Astrocyte (in vitro differentiated cells and primary cell): ENCODE data around the gene COG1. TPM values are rescaled to one million over a fixed set of nuclear protein-coding genes. Genes with fewer than 3 reads are reported as not detected.
A peak's percentile ranks its signal among the peaks of the same experiment; 100 is the strongest.

Experiments
- DNase-seq: peaks from one replicate; pipeline ENCODE4 v3.0.0-alpha.2; 2010; ENCODE audit warnings: low read depth
- FAIRE-seq: peaks from 2 replicates; lab custom pipeline; 2011; peaks lifted over from hg19 to GRCh38; lab: Jason Lieb, UNC
- H2AFZ ChIP-seq: 2 replicates; pipeline ENCODE4 v1.6.0; 2012; ENCODE audit warnings: low read depth, low read length, inconsistent platforms
- H3K27ac ChIP-seq: 2 replicates; pipeline ENCODE4 v1.5.1; 2011; ENCODE audit warnings: low read depth, low read length, inconsistent platforms
- H3K27me3 ChIP-seq: 2 replicates; pipeline ENCODE4 v1.6.0; 2011; ENCODE audit warnings: low read length, inconsistent platforms; ENCODE audit not compliant: insufficient read depth
- H3K36me3 ChIP-seq: 2 replicates; pipeline ENCODE4 v1.5.1; 2011; ENCODE audit warnings: low read length, inconsistent platforms; ENCODE audit not compliant: insufficient read depth
- H3K4me1 ChIP-seq: 2 replicates; pipeline ENCODE4 v1.5.1; 2011; ENCODE audit warnings: low read length, inconsistent platforms; ENCODE audit not compliant: insufficient read depth
- H3K4me2 ChIP-seq: 2 replicates; pipeline ENCODE4 v1.6.0; 2012; ENCODE audit warnings: low read length, inconsistent platforms
- H3K4me3 ChIP-seq: 2 replicates; pipeline ENCODE4 v1.5.1; 2011; ENCODE audit warnings: low read depth, mild to moderate bottlenecking, low read length, inconsistent platforms; ENCODE audit not compliant: insufficient read depth
- H3K79me2 ChIP-seq: 2 replicates; pipeline ENCODE4 v1.6.0; 2012; ENCODE audit warnings: mild to moderate bottlenecking, low read length, inconsistent platforms; ENCODE audit not compliant: insufficient read depth
- H3K9ac ChIP-seq: 2 replicates; pipeline ENCODE4 v1.6.0; 2012; ENCODE audit warnings: mild to moderate bottlenecking, low read length, inconsistent platforms
- H3K9me3 ChIP-seq: 2 replicates; pipeline ENCODE4 v1.5.1; 2012; ENCODE audit warnings: low read depth, mild to moderate bottlenecking, low read length, inconsistent platforms; ENCODE audit not compliant: insufficient read depth
- H4K20me1 ChIP-seq: 2 replicates; pipeline ENCODE4 v1.6.0; 2012; ENCODE audit warnings: low read length, inconsistent platforms; ENCODE audit not compliant: insufficient read depth
- H3K27ac Mint-ChIP-seq: one replicate; pipeline ENCODE4 v1.8.0; 2021; ENCODE audit warnings: mild to moderate bottlenecking, mixed read lengths; ENCODE audit not compliant: unreplicated experiment
- H3K27me3 Mint-ChIP-seq: one replicate; pipeline ENCODE4 v1.8.0; 2021; ENCODE audit warnings: low read depth, mixed read lengths; ENCODE audit not compliant: unreplicated experiment
- H3K36me3 Mint-ChIP-seq: one replicate; pipeline ENCODE4 v1.8.0; 2021; ENCODE audit warnings: low read depth, mixed read lengths; ENCODE audit not compliant: unreplicated experiment
- H3K4me1 Mint-ChIP-seq: one replicate; pipeline ENCODE4 v1.8.0; 2021; ENCODE audit warnings: low read depth, mixed read lengths; ENCODE audit not compliant: unreplicated experiment
- H3K4me3 Mint-ChIP-seq: one replicate; pipeline ENCODE4 v1.8.0; 2021; ENCODE audit warnings: mild to moderate bottlenecking, moderate library complexity, mixed read lengths; ENCODE audit not compliant: unreplicated experiment
- H3K9me3 Mint-ChIP-seq: one replicate; pipeline ENCODE4 v1.8.0; 2021; ENCODE audit warnings: mild to moderate bottlenecking, mixed read lengths; ENCODE audit not compliant: unreplicated experiment
- CTCF ChIP-seq: IDR thresholded peaks from 2 replicates; pipeline ENCODE4 v1.5.1; 2011; ENCODE audit warnings: low read depth, mild to moderate bottlenecking, inconsistent platforms, low read length, moderate library complexity; ENCODE audit not compliant: insufficient read depth
- EZH2 ChIP-seq: IDR thresholded peaks from 2 replicates; pipeline ENCODE4 v1.6.1; 2012; ENCODE audit warnings: mild to moderate bottlenecking, low read length, inconsistent platforms; ENCODE audit not compliant: insufficient read depth
- total RNA-seq: library from RNA; stranded (reverse); gene quantifications from 2 replicates; pipeline ENCODE4 v1.2.1, GENCODE V29; 2021

Gene COG1
- total RNA-seq, 1 donor from 2014 or later = 34.4 TPM

- Histone ChIP-seq H3K27me3 (no peaks in the 10 kb centered on the region), H3K4me3 (peak overlapping the region; percentile 86), H3K4me2 (peak overlapping the region; percentile 98), H3K9ac (peak overlapping the region; percentile 87), H3K27ac (peak overlapping the region; percentile 71), H3K36me3 (peaks cover 9% of the 10 kb centered on the region), H4K20me1 (peaks cover 26% of the 10 kb centered on the region), H3K9me3 (no peaks in the 10 kb centered on the region), H2AFZ (peak overlapping the region; percentile 90), H3K79me2 (peaks cover 64% of the 10 kb centered on the region), H3K4me1 (peaks cover 19% of the 10 kb centered on the region)
- DNase-seq (no peak), FAIRE-seq (no peak)
- H3K27me3 Mint-ChIP-seq = no peaks in the 10 kb centered on the region
- peaks cover 25% of the 10 kb centered on the region for H3K4me1 Mint-ChIP-seq
- TF ChIP-seq CTCF (no peak), EZH2 (no peak)
- peak overlapping the region; percentile 99 for H3K4me3 Mint-ChIP-seq
- H3K27ac Mint-ChIP-seq = peak overlapping the region; percentile 95
- H3K9me3 Mint-ChIP-seq = no peaks in the 10 kb centered on the region
- H3K36me3 Mint-ChIP-seq = peaks cover 7% of the 10 kb centered on the region
Observed at GRCh38 chr17:73232587-73233373, 39.9 kb downstream of the COG1 start.

DNA sequence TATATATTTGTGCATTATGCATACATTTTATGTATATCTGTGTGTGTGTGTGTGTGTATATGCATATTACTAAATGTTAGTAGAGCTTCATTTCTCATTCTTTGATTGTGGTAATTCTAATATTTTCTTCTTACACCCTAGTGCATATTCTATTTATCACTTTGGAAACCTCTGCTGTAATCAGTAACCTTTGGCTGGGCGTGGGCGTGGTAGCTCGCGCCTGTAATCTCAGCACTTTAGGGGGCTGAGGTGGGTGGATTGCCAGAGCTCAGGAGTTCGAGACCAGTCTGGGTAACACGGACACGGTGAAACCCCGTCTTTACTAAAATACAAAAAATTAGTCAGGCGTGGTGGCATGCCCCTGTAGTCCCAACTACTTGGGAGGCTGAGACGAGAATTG, 41.9 kb downstream of the COG1 start:
- Histone ChIP-seq H4K20me1 (peaks cover 15% of the 10 kb centered on the region), H3K4me1 (peaks cover 4% of the 10 kb centered on the region), H3K9ac (no peak overlapping the region), H3K27ac (no peak overlapping the region), H3K79me2 (peaks cover 52% of the 10 kb centered on the region), H3K36me3 (peaks cover 9% of the 10 kb centered on the region), H3K4me2 (no peak overlapping the region), H3K27me3 (no peaks in the 10 kb centered on the region), H2AFZ (no peak overlapping the region), H3K4me3 (no peak overlapping the region), H3K9me3 (no peaks in the 10 kb centered on the region)
- Mint-ChIP-seq H3K4me3 (no peak overlapping the region), H3K27ac (no peak overlapping the region), H3K4me1 (peaks cover 9% of the 10 kb centered on the region), H3K36me3 (peaks cover 7% of the 10 kb centered on the region), H3K9me3 (no peaks in the 10 kb centered on the region), H3K27me3 (no peaks in the 10 kb centered on the region)
- no peak for DNase-seq
- TF ChIP-seq EZH2 (no peak), CTCF (no peak)
- FAIRE-seq = no peak

GRCh38 chr17:73237714-73238113, 44.9 kb downstream of the COG1 start:
- FAIRE-seq (no peak), DNase-seq (no peak)
- Histone ChIP-seq H3K9ac (no peak overlapping the region), H3K4me3 (no peak overlapping the region), H3K79me2 (peaks cover 27% of the 10 kb centered on the region), H3K4me1 (no peaks in the 10 kb centered on the region), H3K9me3 (no peaks in the 10 kb centered on the region), H3K27me3 (no peaks in the 10 kb centered on the region), H3K27ac (no peak overlapping the region), H3K36me3 (peaks cover 9% of the 10 kb centered on the region), H4K20me1 (peaks cover 31% of the 10 kb centered on the region), H2AFZ (no peak overlapping the region), H3K4me2 (no peak overlapping the region)
- Mint-ChIP-seq H3K36me3 (peaks cover 4% of the 10 kb centered on the region), H3K27me3 (no peaks in the 10 kb centered on the region), H3K4me3 (no peak overlapping the region), H3K4me1 (peaks cover 9% of the 10 kb centered on the region), H3K27ac (no peak overlapping the region), H3K9me3 (no peaks in the 10 kb centered on the region)
- TF ChIP-seq CTCF = no peak
- TF ChIP-seq EZH2 = no peak
